HG02763 (cell line): ENCODE measurements around the gene TMEM191C.
"Not testable (repeated sequence)": the region's sequence is repeated elsewhere in the genome, so short reads cannot be mapped to it uniquely, and the experiment has no call there.

ENCODE experiments used
- ATAC-seq: cut with Tn5 transposase; IDR thresholded peaks from one replicate; pipeline ENCODE4 v1.9.1; 2021; ENCODE audit warnings: mild to moderate bottlenecking, moderate library complexity; ENCODE audit not compliant: unreplicated experiment

The TMEM191C gene

GRCh38 chr22:21445437-21446127 lies 21.6 kb upstream of the TMEM191C start:
- no peak for ATAC-seq

GRCh38 chr22:21446128-21446826 lies 20.9 kb upstream of the TMEM191C start:
- ATAC-seq: no peak

GRCh38 chr22:21446827-21447690 lies 20.1 kb upstream of the TMEM191C start:
- no peak for ATAC-seq

GRCh38 chr22:21447694-21448402 lies 19.3 kb upstream of the TMEM191C start:
- no peak for ATAC-seq

GRCh38 chr22:21448627-21449416 lies 18.4 kb upstream of the TMEM191C start:
- no peak for ATAC-seq

GRCh38 chr22:21449531-21450319 lies 17.5 kb upstream of the TMEM191C start:
- no peak for ATAC-seq

GRCh38 chr22:21450320-21450831 lies 16.8 kb upstream of the TMEM191C start:
- no peak for ATAC-seq

GRCh38 chr22:21450858-21451353 lies 16.3 kb upstream of the TMEM191C start:
- ATAC-seq: no peak

GRCh38 chr22:21451545-21452520 lies 15.4 kb upstream of the TMEM191C start:
- no peak for ATAC-seq

- not testable (repeated sequence) for ATAC-seq
Observed at GRCh38 chr22:21452666-21453065, 14.5 kb upstream of the TMEM191C start.

GRCh38 chr22:21454998-21455333 lies 12.2 kb upstream of the TMEM191C start:
- ATAC-seq: not testable (repeated sequence)

- no peak for ATAC-seq
Observed at GRCh38 chr22:21455334-21456089, 11.7 kb upstream of the TMEM191C start.

GRCh38 chr22:21457023-21457787 lies 10.0 kb upstream of the TMEM191C start:
- ATAC-seq: no peak

GRCh38 chr22:21462672-21463071 lies 4.5 kb upstream of the TMEM191C start:
- ATAC-seq: not testable (repeated sequence)

- ATAC-seq: peak; percentile 74
Observed at GRCh38 chr22:21468194-21469096, 1.3 kb downstream of the TMEM191C start.
